Body of pancreas (tissue), 4 donors: Measurements from ENCODE around the gene BPIFB2. TPM values are rescaled to one million over a fixed set of nuclear protein-coding genes. Genes with fewer than 3 reads are reported as not detected.

Experiments used
- ATAC-seq: fragments of 150-250 bp; one replicate; pipeline ENCODE4 v1.9.1; 2016
- DNase-seq, 4 donors: peaks; one replicate each; pipeline ENCODE4 v3.0.0-alpha.2; 2019
- H3K27ac ChIP-seq, 4 donors: fragments of 200-600 bp; sonication (generic); 1 replicate in 3 of 4; 2 replicates in 1 of 4; pipeline versions ENCODE4 v1.5.1 to v1.6.1; 2016 to 2019; ENCODE audit warnings: mild to moderate bottlenecking in 1 of 4, mixed read lengths in 1 of 4, moderate library complexity in 1 of 4
- H3K27me3 ChIP-seq, 2 donors: fragments of 200-600 bp; sonication (generic); one replicate each; pipeline ENCODE4 v1.6.0; 2016; ENCODE audit warnings: mild to moderate bottlenecking in 1 of 2
- H3K36me3 ChIP-seq, 2 donors: fragments of 200-600 bp; sonication (generic); replicated peaks in 1 of 2; 2 replicates each; pipeline ENCODE4 v1.5.1; 2016; ENCODE audit warnings: low read depth in 2 of 2; ENCODE audit not compliant: insufficient read depth in 1 of 2
- H3K4me1 ChIP-seq: fragments of 200-600 bp; sonication (generic); one replicate; pipeline ENCODE4 v1.6.0; 2016
- H3K4me3 ChIP-seq, 2 donors: fragments of 200-600 bp; sonication (generic); 1 replicate in 1 of 2; 2 replicates in 1 of 2; pipeline ENCODE4 v1.5.1; 2016 to 2019
- H3K9me3 ChIP-seq, 3 donors: fragments of 200-600 bp; sonication (generic); 1 replicate in 2 of 3; 2 replicates in 1 of 3; pipeline ENCODE4 v1.5.1; 2016
- CTCF ChIP-seq, 7 experiments: fragments of 450-650 bp in 4 of 7; fragments of 200-600 bp in 3 of 7; sonication (generic) in 3 of 7; IDR thresholded peaks; one replicate each; pipeline ENCODE4 v1.5.1; 2016 to 2019; ENCODE audit warnings: antibody characterized with exemption in 7 of 7
- POLR2A ChIP-seq, 3 donors: fragments of 450-650 bp; IDR thresholded peaks; one replicate each; pipeline ENCODE4 v1.6.1; 2016; ENCODE audit warnings: antibody characterized with exemption in 3 of 3, mild to moderate bottlenecking in 2 of 3
- WGBS, 2 donors: methylation state at CpG; one replicate each; pipeline ENCODE4 v1.1.5; 2017; 5-methylcytosine and 5-hydroxymethylcytosine counted together
- intact Hi-C: fragments of 100-400 bp; cut with DNase I; formaldehyde crosslinking; loops from one replicate; pipeline ENCODE4 v1.15.1; 2023
- total RNA-seq, 2 donors: library from RNA; depleted of rRNA; stranded (reverse); fragments of >200 nt; gene quantifications; one replicate each; pipeline ENCODE4 v1.1.0, GENCODE V29; 2016

BPIFB2 gene
- total RNA-seq, 2 donors from 2014 or later: not detected

GRCh38 chr20:33019465-33020277 is 12.2 kb downstream of the BPIFB2 start:
- WGBS, 2 donors: 83 to 85% methylated on average over 15 to 23 of the region's 23 CpGs
- Histone ChIP-seq H3K4me1 (no peaks in the 10 kb centered on the region), H3K27ac (no peak overlapping the region), H3K4me3 (no peak overlapping the region), H3K9me3 (no peaks in the 10 kb centered on the region), H3K36me3 (no peaks in the 10 kb centered on the region), H3K27me3 (no peaks in the 10 kb centered on the region)
- ATAC-seq (no peak), DNase-seq (no peak)
- intact Hi-C loops: no loop called here
- TF ChIP-seq POLR2A (IDR thresholded peaks at IDR 0.05): no peak
- no peak for TF ChIP-seq CTCF (IDR thresholded peaks at IDR 0.05)

GRCh38 chr20:33020278-33021161 is 13.0 kb downstream of the BPIFB2 start:
- intact Hi-C loops: no loop called here
- H3K9me3 ChIP-seq: no peaks in the 10 kb centered on the region
- ATAC-seq (no peak), DNase-seq (no peak)
- no peak overlapping the region for H3K27ac ChIP-seq
- no peaks in the 10 kb centered on the region for H3K36me3 ChIP-seq
- TF ChIP-seq CTCF (IDR thresholded peaks at IDR 0.05): no peak
- TF ChIP-seq POLR2A (IDR thresholded peaks at IDR 0.05): no peak
- H3K4me1 ChIP-seq: no peaks in the 10 kb centered on the region
- H3K4me3 ChIP-seq: no peak overlapping the region
- WGBS, 2 donors: 65 to 72% methylated on average over 5 to 18 of the region's 18 CpGs
- no peaks in the 10 kb centered on the region for H3K27me3 ChIP-seq

GRCh38 chr20:33021879-33022278 is 14.4 kb downstream of the BPIFB2 start:
- TF ChIP-seq CTCF (IDR thresholded peaks at IDR 0.05): no peak
- no peak for TF ChIP-seq POLR2A (IDR thresholded peaks at IDR 0.05)
- Histone ChIP-seq H3K27ac (no peak overlapping the region), H3K4me3 (no peak overlapping the region), H3K27me3 (no peaks in the 10 kb centered on the region), H3K36me3 (no peaks in the 10 kb centered on the region), H3K9me3 (no peaks in the 10 kb centered on the region), H3K4me1 (no peaks in the 10 kb centered on the region)
- intact Hi-C loops: no loop called here
- no peak for ATAC-seq
- no peak for DNase-seq
- WGBS, 2 donors: 45 to 55% methylated on average over 3 of the region's 3 CpGs

GRCh38 chr20:33022289-33022688 is 14.8 kb downstream of the BPIFB2 start:
- H3K4me1 ChIP-seq: no peaks in the 10 kb centered on the region
- no peak overlapping the region for H3K27ac ChIP-seq
- no peak for TF ChIP-seq POLR2A (IDR thresholded peaks at IDR 0.05)
- no peak for TF ChIP-seq CTCF (IDR thresholded peaks at IDR 0.05)
- no peaks in the 10 kb centered on the region for H3K27me3 ChIP-seq
- no peaks in the 10 kb centered on the region for H3K9me3 ChIP-seq
- 41 to 60% methylated on average over 4 of the region's 4 CpGs for WGBS, 2 donors
- DNase-seq (no peak), ATAC-seq (no peak)
- H3K36me3 ChIP-seq: no peaks in the 10 kb centered on the region
- H3K4me3 ChIP-seq: no peak overlapping the region
- intact Hi-C loops: no loop called here
